GM23338 (cell line): ENCODE results near the gene TARS1. TPM values are rescaled to one million over a fixed set of nuclear protein-coding genes. Genes with fewer than 3 reads are reported as not detected.

Source experiments
- ATAC-seq: fragments of 200-7000 bp; cut with Tn5 transposase; 3 replicates; pipeline ENCODE4 v1.9.1; 2020
- DNase-seq: peaks from one replicate; pipeline ENCODE4 v3.0.0-alpha.2; 2015; ENCODE audit warnings: low spot score
- H2AFZ ChIP-seq: fragments of 200-600 bp; sonication (generic); 2 replicates; pipeline ENCODE4 v1.8.0; 2016; ENCODE audit warnings: antibody characterized with exemption, mild to moderate bottlenecking, moderate library complexity
- H3F3A ChIP-seq: fragments of 200-600 bp; sonication (generic); replicated peaks from 2 replicates; pipeline ENCODE4 v1.8.0; 2017; ENCODE audit warnings: antibody characterized with exemption, mixed run types, low read depth
- H3K27ac ChIP-seq: fragments of 200-600 bp; sonication (generic); 2 replicates; pipeline ENCODE4 v1.6.1; 2016; ENCODE audit warnings: low read depth
- H3K27me3 ChIP-seq: fragments of 200-600 bp; sonication (generic); 2 replicates; pipeline ENCODE4 v1.8.0; 2016; ENCODE audit warnings: mild to moderate bottlenecking, mixed run types, moderate library complexity; ENCODE audit not compliant: insufficient read depth
- H3K36me3 ChIP-seq: fragments of 200-600 bp; sonication (generic); 2 replicates; pipeline ENCODE4 v1.8.0; 2016; ENCODE audit warnings: mild to moderate bottlenecking; ENCODE audit not compliant: insufficient read depth
- H3K4me1 ChIP-seq: fragments of 200-600 bp; sonication (generic); 2 replicates; pipeline ENCODE4 v1.8.0; 2016; ENCODE audit warnings: mild to moderate bottlenecking, moderate library complexity; ENCODE audit not compliant: insufficient read depth
- H3K4me2 ChIP-seq: fragments of 200-600 bp; sonication (generic); 2 replicates; pipeline ENCODE4 v1.7.1; 2017; ENCODE audit warnings: mixed run types
- H3K4me3 ChIP-seq: fragments of 200-600 bp; sonication (generic); 2 replicates; pipeline ENCODE4 v1.6.1; 2016; ENCODE audit warnings: mixed run types
- H3K79me2 ChIP-seq: fragments of 200-600 bp; sonication (generic); replicated peaks from 2 replicates; pipeline ENCODE4 v1.8.0; 2017; ENCODE audit warnings: mild to moderate bottlenecking; ENCODE audit not compliant: insufficient read depth
- H3K9me2 ChIP-seq: fragments of 200-600 bp; sonication (generic); 2 replicates; pipeline ENCODE4 v1.8.0; 2017; ENCODE audit not compliant: insufficient read depth
- H4K20me1 ChIP-seq: fragments of 200-600 bp; sonication (generic); replicated peaks from 2 replicates; pipeline ENCODE4 v1.8.0; 2017; ENCODE audit warnings: mild to moderate bottlenecking; ENCODE audit not compliant: insufficient read depth
- H3K27ac Mint-ChIP-seq: 2 replicates; pipeline ENCODE4 v1.8.0; 2020; ENCODE audit warnings: inconsistent platforms, mild to moderate bottlenecking, moderate library complexity, mixed read lengths
- H3K27me3 Mint-ChIP-seq: 3 replicates; pipeline ENCODE4 v1.8.0; 2022; ENCODE audit warnings: low read depth, mild to moderate bottlenecking, moderate library complexity, mixed read lengths, inconsistent platforms; ENCODE audit not compliant: insufficient read depth, poor library complexity
- H3K36me3 Mint-ChIP-seq: 3 replicates; pipeline ENCODE4 v1.8.0; 2021; ENCODE audit warnings: low read depth, mild to moderate bottlenecking, inconsistent platforms, moderate library complexity, mixed read lengths
- H3K4me1 Mint-ChIP-seq: 3 replicates; pipeline ENCODE4 v1.8.0; 2020; ENCODE audit warnings: mild to moderate bottlenecking, inconsistent platforms, mixed read lengths
- H3K4me3 Mint-ChIP-seq: 3 replicates; pipeline ENCODE4 v1.8.0; 2021; ENCODE audit warnings: moderate library complexity, mild to moderate bottlenecking, inconsistent platforms, mixed read lengths
- H3K9me3 Mint-ChIP-seq: 3 replicates; pipeline ENCODE4 v1.8.0; 2020; ENCODE audit warnings: moderate library complexity, mild to moderate bottlenecking, inconsistent platforms, mixed read lengths
- CREB1 ChIP-seq: fragments of 250-450 bp; sonication (Bioruptor Pico); IDR thresholded peaks from 2 replicates; pipeline ENCODE4 v1.5.0; 2020; ENCODE audit warnings: low read depth, mild to moderate bottlenecking, moderate library complexity
- EZH2 ChIP-seq: fragments of 200-600 bp; sonication (generic); IDR thresholded peaks from one replicate; pipeline ENCODE4 v1.8.0; 2017; ENCODE audit warnings: antibody characterized with exemption, mild to moderate bottlenecking, low read depth; ENCODE audit not compliant: unreplicated experiment
- EZH2phosphoT487 ChIP-seq: fragments of 200-600 bp; sonication (generic); IDR thresholded peaks from one replicate; pipeline ENCODE4 v1.8.1; 2018; ENCODE audit warnings: antibody characterized with exemption; ENCODE audit not compliant: unreplicated experiment
- JUNB ChIP-seq: IDR thresholded peaks from one replicate; pipeline ENCODE4 v1.6.1; 2016; ENCODE audit warnings: antibody characterized with exemption; ENCODE audit not compliant: unreplicated experiment
- NANOG ChIP-seq: IDR thresholded peaks from 2 replicates; pipeline ENCODE4 v1.6.1; 2016; ENCODE audit warnings: antibody characterized with exemption, borderline replicate concordance
- POLR2AphosphoS5 ChIP-seq: IDR thresholded peaks from 2 replicates; pipeline ENCODE4 v1.6.1; 2016; ENCODE audit warnings: antibody characterized with exemption, low read depth
- STAT1 ChIP-seq: IDR thresholded peaks from one replicate; pipeline ENCODE4 v1.6.1; 2016; ENCODE audit warnings: antibody characterized with exemption; ENCODE audit not compliant: unreplicated experiment
- ZNF114 ChIP-seq: fragments of 250-450 bp; sonication (Bioruptor Pico); IDR thresholded peaks from 2 replicates; pipeline ENCODE4 v1.5.0; 2020; ENCODE audit warnings: mild to moderate bottlenecking, moderate library complexity
- ZNF331 ChIP-seq: fragments of 250-450 bp; sonication (Bioruptor Pico); IDR thresholded peaks from 2 replicates; pipeline ENCODE4 v1.5.0; 2020; ENCODE audit warnings: low read depth, mild to moderate bottlenecking, moderate library complexity
- ZNF462 ChIP-seq: fragments of 250-450 bp; sonication (Bioruptor Pico); IDR thresholded peaks from 2 replicates; pipeline ENCODE4 v1.5.0; 2020; ENCODE audit warnings: mild to moderate bottlenecking, moderate library complexity
- polyA plus RNA-seq: library from polyadenylated mRNA; unstranded; fragments of >200 nt; fragmentation: Nextera tagmentation; extraction: Ambion mirVana; gene quantifications from 2 replicates; pipeline ENCODE4 v1.2.1, GENCODE V29; 2016
- total RNA-seq: library from RNA; depleted of rRNA; stranded (reverse); fragments of >200 nt; shearing (Covaris generic); gene quantifications from 2 replicates; pipeline ENCODE4 v1.2.3, GENCODE V29; 2014
- TF ChIP-seq, protein P1 (sequence below): IDR thresholded peaks from one replicate; pipeline ENCODE4 v1.6.1; 2018; ENCODE audit warnings: antibody characterized with exemption; ENCODE audit not compliant: unreplicated experiment
- TF ChIP-seq, protein P2 (sequence below): IDR thresholded peaks from 2 replicates; pipeline ENCODE4 v1.6.1; 2016; ENCODE audit warnings: antibody characterized with exemption
- TF ChIP-seq, protein P3 (sequence below), 2 experiments: fragments of 200-600 bp in 1 of 2; sonication (generic) in 1 of 2; conservative IDR thresholded peaks; 2 replicates each; pipeline versions ENCODE4 v1.5.1 to v1.6.1; 2016 to 2017; ENCODE audit warnings: antibody characterized with exemption in 2 of 2, low read depth in 2 of 2, mild to moderate bottlenecking in 2 of 2, moderate library complexity in 1 of 2

Gene TARS1
- total and polyA plus RNA-seq, 2 experiments from 2014 or later, result 458 to 473 TPM

- ATAC-seq, result no peak
- no peak for DNase-seq
- Mint-ChIP-seq H3K9me3 (no peaks in the 10 kb centered on the region; the same call in 2 of the 3 replicates), H3K27ac (no peak overlapping the region), H3K36me3 (peaks cover 27% of the 10 kb centered on the region), H3K4me1 (peaks cover 12% of the 10 kb centered on the region; the same call in 2 of the 3 replicates), H3K4me3 (no peak overlapping the region; the same call in 2 of the 3 replicates), H3K27me3 (no peaks in the 10 kb centered on the region)
- no peaks in the 10 kb centered on the region for H3K27me3 ChIP-seq
- H3K9me2 ChIP-seq, result no peaks in the 10 kb centered on the region
- peaks cover 12% of the 10 kb centered on the region for H3K4me1 ChIP-seq
- TF ChIP-seq POLR2AphosphoS5 (no peak), JUNB (no peak), CREB1 (CRISPR knock-in tag) (no peak), EZH2phosphoT487 (no peak), STAT1 (no peak), NANOG (no peak), ZNF114 (CRISPR knock-in tag) (no peak), EZH2 (no peak), ZNF462 (no peak), ZNF331 (CRISPR knock-in tag) (no peak)
- TF ChIP-seq, protein P1, sequence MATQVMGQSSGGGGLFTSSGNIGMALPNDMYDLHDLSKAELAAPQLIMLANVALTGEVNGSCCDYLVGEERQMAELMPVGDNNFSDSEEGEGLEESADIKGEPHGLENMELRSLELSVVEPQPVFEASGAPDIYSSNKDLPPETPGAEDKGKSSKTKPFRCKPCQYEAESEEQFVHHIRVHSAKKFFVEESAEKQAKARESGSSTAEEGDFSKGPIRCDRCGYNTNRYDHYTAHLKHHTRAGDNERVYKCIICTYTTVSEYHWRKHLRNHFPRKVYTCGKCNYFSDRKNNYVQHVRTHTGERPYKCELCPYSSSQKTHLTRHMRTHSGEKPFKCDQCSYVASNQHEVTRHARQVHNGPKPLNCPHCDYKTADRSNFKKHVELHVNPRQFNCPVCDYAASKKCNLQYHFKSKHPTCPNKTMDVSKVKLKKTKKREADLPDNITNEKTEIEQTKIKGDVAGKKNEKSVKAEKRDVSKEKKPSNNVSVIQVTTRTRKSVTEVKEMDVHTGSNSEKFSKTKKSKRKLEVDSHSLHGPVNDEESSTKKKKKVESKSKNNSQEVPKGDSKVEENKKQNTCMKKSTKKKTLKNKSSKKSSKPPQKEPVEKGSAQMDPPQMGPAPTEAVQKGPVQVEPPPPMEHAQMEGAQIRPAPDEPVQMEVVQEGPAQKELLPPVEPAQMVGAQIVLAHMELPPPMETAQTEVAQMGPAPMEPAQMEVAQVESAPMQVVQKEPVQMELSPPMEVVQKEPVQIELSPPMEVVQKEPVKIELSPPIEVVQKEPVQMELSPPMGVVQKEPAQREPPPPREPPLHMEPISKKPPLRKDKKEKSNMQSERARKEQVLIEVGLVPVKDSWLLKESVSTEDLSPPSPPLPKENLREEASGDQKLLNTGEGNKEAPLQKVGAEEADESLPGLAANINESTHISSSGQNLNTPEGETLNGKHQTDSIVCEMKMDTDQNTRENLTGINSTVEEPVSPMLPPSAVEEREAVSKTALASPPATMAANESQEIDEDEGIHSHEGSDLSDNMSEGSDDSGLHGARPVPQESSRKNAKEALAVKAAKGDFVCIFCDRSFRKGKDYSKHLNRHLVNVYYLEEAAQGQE, result no peak
- TF ChIP-seq, protein P2, sequence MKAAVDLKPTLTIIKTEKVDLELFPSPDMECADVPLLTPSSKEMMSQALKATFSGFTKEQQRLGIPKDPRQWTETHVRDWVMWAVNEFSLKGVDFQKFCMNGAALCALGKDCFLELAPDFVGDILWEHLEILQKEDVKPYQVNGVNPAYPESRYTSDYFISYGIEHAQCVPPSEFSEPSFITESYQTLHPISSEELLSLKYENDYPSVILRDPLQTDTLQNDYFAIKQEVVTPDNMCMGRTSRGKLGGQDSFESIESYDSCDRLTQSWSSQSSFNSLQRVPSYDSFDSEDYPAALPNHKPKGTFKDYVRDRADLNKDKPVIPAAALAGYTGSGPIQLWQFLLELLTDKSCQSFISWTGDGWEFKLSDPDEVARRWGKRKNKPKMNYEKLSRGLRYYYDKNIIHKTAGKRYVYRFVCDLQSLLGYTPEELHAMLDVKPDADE, result no peak
- TF ChIP-seq, protein P3, sequence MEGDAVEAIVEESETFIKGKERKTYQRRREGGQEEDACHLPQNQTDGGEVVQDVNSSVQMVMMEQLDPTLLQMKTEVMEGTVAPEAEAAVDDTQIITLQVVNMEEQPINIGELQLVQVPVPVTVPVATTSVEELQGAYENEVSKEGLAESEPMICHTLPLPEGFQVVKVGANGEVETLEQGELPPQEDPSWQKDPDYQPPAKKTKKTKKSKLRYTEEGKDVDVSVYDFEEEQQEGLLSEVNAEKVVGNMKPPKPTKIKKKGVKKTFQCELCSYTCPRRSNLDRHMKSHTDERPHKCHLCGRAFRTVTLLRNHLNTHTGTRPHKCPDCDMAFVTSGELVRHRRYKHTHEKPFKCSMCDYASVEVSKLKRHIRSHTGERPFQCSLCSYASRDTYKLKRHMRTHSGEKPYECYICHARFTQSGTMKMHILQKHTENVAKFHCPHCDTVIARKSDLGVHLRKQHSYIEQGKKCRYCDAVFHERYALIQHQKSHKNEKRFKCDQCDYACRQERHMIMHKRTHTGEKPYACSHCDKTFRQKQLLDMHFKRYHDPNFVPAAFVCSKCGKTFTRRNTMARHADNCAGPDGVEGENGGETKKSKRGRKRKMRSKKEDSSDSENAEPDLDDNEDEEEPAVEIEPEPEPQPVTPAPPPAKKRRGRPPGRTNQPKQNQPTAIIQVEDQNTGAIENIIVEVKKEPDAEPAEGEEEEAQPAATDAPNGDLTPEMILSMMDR (conservative IDR thresholded peaks at IDR 0.05; ENCODE audit: low read depth in 2 of 2), result no peak
- peak overlapping the region; percentile 95 for H3K4me3 ChIP-seq
- H3K4me2 ChIP-seq, result peak overlapping the region; percentile 94
- H4K20me1 ChIP-seq, result peaks cover 10% of the 10 kb centered on the region; the same call in 1 of the 2 replicates
- no peaks in the 10 kb centered on the region for H3F3A ChIP-seq
- H3K79me2 ChIP-seq, result peaks cover 59% of the 10 kb centered on the region
- H3K27ac ChIP-seq, result no peak overlapping the region
- no peak overlapping the region for H2AFZ ChIP-seq
- H3K36me3 ChIP-seq, result peaks cover 4% of the 10 kb centered on the region; the same call in 1 of the 2 replicates
These were observed 1.8 kb upstream of the TARS1 start for GRCh38 chr5:33438996-33439395.
